Upper lobe of left lung (tissue), 4 donors: ENCODE data around the gene JAM3.

Experiments used
- CTCF ChIP-seq, 6 experiments: fragments of 450-650 bp in 4 of 6; fragments of 200-600 bp in 2 of 6; sonication (generic) in 2 of 6; IDR thresholded peaks; one replicate each; pipeline ENCODE4 v1.5.1; 2016 to 2019; ENCODE audit warnings: antibody characterized with exemption in 6 of 6
- POLR2A ChIP-seq, 4 donors: fragments of 450-650 bp; IDR thresholded peaks; one replicate each; pipeline ENCODE4 v1.5.1; 2016 to 2017; ENCODE audit warnings: antibody characterized with exemption in 4 of 4, mild to moderate bottlenecking in 2 of 4
- POLR2AphosphoS5 ChIP-seq, 2 donors: sonication (generic); formaldehyde crosslinking; IDR thresholded peaks; one replicate each; pipeline ENCODE4 v1.5.1; 2017; ENCODE audit warnings: antibody characterized with exemption in 2 of 2

- TF ChIP-seq CTCF (IDR thresholded peaks at IDR 0.05) = no peak
- TF ChIP-seq POLR2A (IDR thresholded peaks at IDR 0.05) = no peak
- no peak for TF ChIP-seq POLR2AphosphoS5 (IDR thresholded peaks at IDR 0.05)
These were observed 24.2 kb upstream of the JAM3 start for GRCh38 chr11:134044514-134045284.
